Measurements from ENCODE around the gene PADI6. TPM values are rescaled to one million over a fixed set of nuclear protein-coding genes. Genes with fewer than 3 reads are reported as not detected.
"Not testable (repeated sequence)": the region's sequence is repeated elsewhere in the genome, so short reads cannot be mapped to it uniquely, and the experiment has no call there.

The PADI6 gene
- total RNA-seq, 1 donor from 2014 or later, result 0.72 TPM

DNA sequence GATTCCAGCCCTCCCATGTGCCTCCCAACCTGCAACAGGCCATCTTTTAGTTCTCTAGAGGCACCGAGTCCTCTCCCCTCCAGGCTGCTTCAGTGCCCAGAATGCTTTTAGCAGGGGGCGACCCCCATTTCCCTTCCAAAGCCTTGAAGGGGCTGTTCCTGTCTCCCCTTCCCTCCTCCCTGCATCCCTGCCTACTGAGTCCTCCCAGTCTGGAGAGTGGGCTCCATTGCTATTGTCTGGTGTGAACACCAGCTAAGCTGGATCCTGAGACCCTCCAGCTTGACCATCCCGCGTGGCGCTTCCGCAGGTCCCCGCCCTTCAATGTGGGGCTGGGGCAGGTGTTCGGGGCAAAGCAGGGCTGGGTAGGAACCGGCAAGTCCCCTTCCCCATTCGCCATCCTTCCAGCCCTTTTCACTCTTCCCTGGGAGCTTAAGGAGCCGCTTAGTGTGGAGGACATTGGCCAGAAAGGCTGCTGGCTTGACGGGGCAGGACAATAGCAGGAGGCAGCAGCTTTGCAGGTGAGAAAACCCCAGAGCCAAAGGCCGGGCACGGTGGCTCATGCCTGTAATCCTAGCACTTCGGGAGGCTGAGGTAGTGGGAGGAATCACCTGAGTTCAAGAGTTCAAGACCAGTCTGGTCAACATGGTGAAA, 32.2 kb downstream of the PADI6 start:
- no peak for DNase-seq (ENCODE audit: low spot score)

- no peak for DNase-seq (ENCODE audit: low spot score)
Observed at GRCh38 chr1:17404820-17405219, 32.8 kb downstream of the PADI6 start.

DNA sequence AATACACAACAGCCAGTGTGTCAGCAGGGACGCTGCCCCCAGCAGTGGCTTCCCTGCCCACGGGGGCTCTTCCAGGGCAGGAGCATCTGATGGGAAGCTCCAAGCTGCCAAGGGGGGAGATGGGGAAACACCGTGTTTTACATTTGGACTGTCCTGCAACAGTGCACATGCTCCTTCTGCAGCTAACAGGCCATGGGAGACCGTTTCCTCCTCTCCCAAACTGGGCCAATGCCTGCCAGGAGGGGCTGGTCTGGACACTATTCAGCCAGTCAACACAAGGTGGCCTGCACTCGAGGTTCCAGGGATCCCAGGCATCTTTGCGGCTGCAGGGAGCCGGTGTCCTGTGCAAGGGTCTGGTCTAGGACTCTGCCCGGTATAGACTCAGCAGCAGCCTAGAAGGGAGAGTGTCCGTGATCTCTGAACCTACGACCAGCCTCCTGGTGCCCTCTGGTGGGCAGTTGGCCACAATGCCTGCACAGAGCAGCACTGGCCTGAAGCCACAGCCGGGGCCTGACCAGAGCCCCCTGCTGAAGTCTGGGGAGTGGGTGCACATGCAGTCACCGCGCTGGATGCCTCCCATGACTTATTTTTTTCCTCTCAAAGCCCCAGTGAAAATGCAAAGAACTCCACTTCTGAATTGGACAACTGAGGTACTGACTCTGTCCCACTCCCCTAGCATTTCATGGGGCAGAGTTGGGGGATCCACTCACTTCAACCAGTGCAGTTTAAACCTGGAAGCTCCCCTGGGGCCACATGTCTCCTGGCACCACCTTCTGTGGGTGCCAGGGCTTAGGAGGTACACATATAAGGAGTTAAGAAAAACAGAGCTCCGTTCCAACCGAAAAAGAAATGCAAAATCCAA, 34.1 kb downstream of the PADI6 start:
- DNase-seq (ENCODE audit: low spot score), result peak; percentile 62

- DNase-seq (ENCODE audit: low spot score), result not testable (repeated sequence)
Observed at GRCh38 chr1:17406760-17407475, 34.9 kb downstream of the PADI6 start.

GRCh38 chr1:17407786-17408514, 36.0 kb downstream of the PADI6 start:
- not testable (repeated sequence) for DNase-seq (ENCODE audit: low spot score)

GRCh38 chr1:17409391-17409811, 37.4 kb downstream of the PADI6 start:
- DNase-seq (ENCODE audit: low spot score), result no peak

- DNase-seq (ENCODE audit: low spot score), result peak; percentile 35
Observed at GRCh38 chr1:17412093-17412870, 40.3 kb downstream of the PADI6 start.

DNA sequence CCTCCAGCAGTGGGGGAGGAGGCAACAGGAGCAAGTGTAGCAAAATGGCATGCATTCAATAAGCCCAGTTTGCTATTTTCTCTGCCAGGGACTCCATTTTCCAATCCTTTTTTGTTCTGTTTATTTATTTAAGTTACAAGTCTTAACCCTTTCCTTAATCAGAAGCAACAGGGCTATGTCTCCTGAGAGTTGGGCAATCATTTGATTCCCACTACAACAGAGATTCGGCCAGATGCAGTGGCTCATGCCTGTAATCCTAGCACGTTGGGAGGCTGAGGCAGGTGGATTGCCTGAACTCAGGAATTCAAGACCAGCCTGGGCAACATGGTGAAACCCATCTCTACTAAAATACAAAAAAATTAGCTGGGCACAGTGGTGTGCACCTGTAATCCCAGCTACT, 42.0 kb downstream of the PADI6 start:
- no peak for DNase-seq (ENCODE audit: low spot score)

DNA sequence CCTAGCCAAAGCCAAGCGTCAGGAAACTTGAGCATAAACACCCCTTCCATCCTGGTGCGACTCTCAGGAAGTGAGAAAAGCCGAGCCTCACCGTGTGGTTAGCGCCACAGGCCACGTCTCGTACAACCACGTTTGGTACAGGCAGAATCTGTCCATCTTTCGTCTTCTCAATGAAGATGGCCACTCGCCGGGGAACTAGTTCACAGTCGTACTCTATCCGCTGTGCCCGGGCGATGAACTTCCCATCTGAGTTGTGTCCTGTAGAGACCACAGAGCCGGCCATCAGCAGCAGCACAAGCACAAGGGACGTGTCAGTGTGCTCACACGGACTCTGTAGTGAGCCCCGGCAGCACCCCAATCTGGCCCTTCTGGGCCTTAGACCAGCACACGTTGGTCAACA, 44.4 kb downstream of the PADI6 start:
- no peak for DNase-seq (ENCODE audit: low spot score)

GRCh38 chr1:17419626-17420328, 47.8 kb downstream of the PADI6 start:
- peak; percentile 34 for DNase-seq (ENCODE audit: low spot score)

DNA sequence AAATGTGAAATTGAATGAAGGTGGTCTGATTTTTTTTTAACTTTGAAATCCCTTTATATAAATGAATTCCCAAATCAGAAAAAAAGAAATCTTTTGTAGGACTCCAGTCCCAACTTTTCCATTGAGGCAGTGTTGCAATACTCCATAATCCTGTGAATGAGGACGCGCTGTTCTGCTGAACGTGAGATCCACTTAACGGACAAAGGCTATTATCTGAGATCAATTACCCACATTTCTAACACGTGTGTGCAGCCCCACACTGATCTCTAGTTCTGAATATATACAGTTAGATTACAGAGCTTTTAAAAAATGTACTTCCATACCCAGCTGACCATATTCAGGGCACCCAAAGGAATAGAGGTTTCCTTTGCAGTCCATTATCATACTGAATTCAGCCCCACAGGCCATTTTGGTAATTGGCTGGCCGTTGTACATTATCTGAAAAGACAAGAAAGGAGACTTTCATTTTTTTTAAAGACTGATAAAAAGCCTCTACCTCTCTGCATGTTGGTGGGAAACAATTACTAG, 48.5 kb downstream of the PADI6 start:
- DNase-seq (ENCODE audit: low spot score), result no peak

GRCh38 chr1:17422461-17422860, 50.5 kb downstream of the PADI6 start:
- DNase-seq (ENCODE audit: low spot score), result no peak

DNA sequence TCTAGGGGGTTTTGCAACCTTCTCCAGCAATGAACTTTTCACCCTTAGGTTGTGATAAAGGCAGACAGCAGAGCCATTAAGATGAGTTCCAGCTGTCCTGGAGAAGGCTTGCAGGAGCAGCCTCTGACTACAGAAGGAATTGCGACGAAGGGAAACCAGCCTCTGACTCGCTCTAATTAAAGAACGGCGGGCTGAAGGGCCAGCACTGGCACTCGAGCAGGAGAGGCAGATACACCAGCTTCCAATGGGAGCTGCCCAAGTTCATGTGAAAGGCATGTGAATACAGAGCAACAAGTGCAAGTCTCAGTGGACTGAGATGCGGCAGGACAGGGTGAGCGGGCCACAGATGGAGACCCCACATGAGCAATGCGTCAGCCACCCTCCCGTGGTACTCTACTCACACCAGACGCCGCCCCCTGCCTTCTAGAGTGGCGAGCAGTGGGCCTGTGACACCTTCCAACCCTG, 51.8 kb downstream of the PADI6 start:
- DNase-seq (ENCODE audit: low spot score), result peak; percentile 88

DNA sequence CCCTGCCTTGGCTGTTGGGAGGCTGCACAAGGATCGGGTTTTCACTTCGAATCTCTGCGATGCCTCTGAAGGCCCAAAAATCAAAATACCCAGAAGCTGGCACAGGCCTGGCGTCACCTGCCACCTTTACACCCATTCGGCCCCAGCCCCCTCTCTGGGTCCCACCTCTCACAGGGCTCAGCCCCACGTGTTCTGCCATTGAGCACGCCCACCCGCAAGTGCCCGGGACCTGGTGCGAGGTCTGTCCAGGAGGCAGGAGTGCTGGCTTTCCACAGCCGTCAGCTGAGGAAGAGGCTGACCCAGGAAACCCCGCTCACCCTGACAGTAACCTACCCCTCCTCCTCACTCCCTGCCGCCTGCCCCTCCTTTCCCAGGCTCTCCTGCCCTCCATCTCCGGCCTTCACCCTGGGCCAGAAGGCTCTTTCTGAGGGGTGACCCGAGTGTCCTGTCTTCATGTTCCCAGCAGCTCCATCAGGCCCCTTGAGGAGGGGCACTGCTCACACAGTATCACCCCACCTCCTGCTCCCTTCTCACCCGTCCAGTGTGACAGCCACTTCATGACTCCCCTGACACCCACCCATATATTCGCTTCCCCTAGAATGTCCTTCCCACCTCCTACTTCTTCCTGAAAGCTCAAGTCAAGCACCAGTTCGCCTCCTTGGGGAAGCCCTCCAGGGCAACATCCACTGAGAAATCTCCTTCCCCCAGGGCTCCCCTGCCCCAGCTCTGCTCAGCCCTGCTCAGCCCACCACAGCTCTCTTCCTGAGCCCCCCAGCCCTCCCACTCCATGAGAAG, 54.0 kb downstream of the PADI6 start:
- DNase-seq (ENCODE audit: low spot score), result no peak

- no peak for DNase-seq (ENCODE audit: low spot score)
Observed at GRCh38 chr1:17427696-17428660, 56.0 kb downstream of the PADI6 start.

DNA sequence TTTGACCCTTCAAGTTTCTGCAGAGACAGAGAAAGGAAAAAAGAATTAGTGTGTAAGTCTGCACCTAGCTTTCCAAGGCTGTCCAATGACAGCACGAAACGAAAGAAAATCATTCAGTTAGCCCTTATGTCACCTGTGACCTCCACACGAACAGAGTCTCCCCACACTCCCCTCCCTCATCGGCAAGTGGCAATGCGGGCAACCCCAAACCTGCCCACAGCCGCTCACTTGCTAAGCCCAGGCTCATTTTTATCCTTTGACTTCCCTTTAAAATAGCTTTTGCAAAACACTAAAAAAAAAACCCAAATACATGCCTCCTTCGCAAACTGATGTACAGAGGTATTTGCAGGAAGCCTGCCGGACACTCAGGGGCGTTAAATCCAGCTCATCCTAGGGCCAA, 57.2 kb downstream of the PADI6 start:
- DNase-seq (ENCODE audit: low spot score), result no peak

- no peak for DNase-seq (ENCODE audit: low spot score)
Observed at GRCh38 chr1:17432412-17432811, 60.4 kb downstream of the PADI6 start.

- no peak for DNase-seq (ENCODE audit: low spot score)
Observed at GRCh38 chr1:17433261-17433660, 61.3 kb downstream of the PADI6 start.

All from umbilical cord (tissue), 2 donors.